OCI-LY3 (cell line): ENCODE data around the gene CGB5.

Experiments used
- EZH2phosphoT487 ChIP-seq: fragments of 200-600 bp; shearing (Covaris generic); IDR thresholded peaks from 2 replicates; pipeline ENCODE4 v1.6.1; 2018; ENCODE audit warnings: antibody characterized with exemption, mixed run types, low read depth
- TF ChIP-seq, protein P1 (sequence below): fragments of 200-600, 300-600 bp; sonication (generic); IDR thresholded peaks from 2 replicates; pipeline ENCODE4 v1.5.1; 2014; ENCODE audit warnings: antibody characterized with exemption, low read length, low read depth

DNA sequence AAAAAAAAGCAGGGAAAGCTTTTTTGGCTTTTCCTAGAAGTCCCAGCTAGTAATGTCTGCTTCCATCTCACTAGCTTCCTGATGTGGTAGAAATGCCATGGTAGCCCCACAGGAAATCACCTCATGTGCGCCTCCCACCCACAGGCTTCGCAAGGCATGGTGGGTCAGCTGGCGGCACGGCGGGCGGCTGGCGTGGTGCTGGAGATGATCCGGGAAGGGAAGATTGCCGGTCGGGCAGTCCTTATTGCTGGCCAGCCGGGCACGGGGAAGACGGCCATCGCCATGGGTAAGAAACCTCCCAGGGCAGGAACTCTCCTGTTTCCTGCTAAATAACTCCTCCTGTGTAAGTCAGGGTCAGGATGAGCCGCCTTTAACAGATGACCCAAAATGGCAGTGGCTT, 39.5 kb upstream of the CGB5 start:
- TF ChIP-seq, protein P1, sequence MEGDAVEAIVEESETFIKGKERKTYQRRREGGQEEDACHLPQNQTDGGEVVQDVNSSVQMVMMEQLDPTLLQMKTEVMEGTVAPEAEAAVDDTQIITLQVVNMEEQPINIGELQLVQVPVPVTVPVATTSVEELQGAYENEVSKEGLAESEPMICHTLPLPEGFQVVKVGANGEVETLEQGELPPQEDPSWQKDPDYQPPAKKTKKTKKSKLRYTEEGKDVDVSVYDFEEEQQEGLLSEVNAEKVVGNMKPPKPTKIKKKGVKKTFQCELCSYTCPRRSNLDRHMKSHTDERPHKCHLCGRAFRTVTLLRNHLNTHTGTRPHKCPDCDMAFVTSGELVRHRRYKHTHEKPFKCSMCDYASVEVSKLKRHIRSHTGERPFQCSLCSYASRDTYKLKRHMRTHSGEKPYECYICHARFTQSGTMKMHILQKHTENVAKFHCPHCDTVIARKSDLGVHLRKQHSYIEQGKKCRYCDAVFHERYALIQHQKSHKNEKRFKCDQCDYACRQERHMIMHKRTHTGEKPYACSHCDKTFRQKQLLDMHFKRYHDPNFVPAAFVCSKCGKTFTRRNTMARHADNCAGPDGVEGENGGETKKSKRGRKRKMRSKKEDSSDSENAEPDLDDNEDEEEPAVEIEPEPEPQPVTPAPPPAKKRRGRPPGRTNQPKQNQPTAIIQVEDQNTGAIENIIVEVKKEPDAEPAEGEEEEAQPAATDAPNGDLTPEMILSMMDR: no peak
- TF ChIP-seq EZH2phosphoT487: no peak
